HL-60/S4 treated with retinoic acid at 250 ng/mL for 4 days and 3 days (cell line): ENCODE measurements around the gene NEU2.
"Not testable (repeated sequence)": the region's sequence is repeated elsewhere in the genome, so short reads cannot be mapped to it uniquely, and the experiment has no call there.

Experiments used
- in situ Hi-C: fragments of 300-500 bp; cut with MboI; formaldehyde crosslinking; loops from 2 replicates; pipeline ENCODE4 v1.7.0; 2022; ENCODE audit warnings: low sequenced_read_pairs

NEU2 gene

DNA sequence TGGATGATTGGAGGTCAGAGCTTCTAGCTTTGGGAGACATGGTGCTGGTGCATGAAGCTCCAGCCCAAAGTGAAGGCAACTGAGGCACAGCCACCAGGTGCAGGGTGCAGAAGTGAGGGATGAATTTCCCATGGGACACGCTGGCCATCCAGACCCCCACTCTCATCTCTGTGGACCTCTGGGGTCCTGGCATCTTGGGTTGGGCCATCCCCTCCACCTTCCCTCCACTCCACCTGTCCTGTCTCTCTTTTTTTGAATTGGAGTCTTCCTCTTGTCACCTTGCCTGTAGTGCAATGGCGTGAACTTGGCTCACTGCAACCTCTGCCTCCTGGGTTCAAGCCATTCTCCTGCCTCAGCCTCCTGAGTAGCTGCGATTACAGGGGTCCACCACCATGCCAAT, 22.8 kb upstream of the NEU2 start:
- in situ Hi-C loops: no loop called here

DNA sequence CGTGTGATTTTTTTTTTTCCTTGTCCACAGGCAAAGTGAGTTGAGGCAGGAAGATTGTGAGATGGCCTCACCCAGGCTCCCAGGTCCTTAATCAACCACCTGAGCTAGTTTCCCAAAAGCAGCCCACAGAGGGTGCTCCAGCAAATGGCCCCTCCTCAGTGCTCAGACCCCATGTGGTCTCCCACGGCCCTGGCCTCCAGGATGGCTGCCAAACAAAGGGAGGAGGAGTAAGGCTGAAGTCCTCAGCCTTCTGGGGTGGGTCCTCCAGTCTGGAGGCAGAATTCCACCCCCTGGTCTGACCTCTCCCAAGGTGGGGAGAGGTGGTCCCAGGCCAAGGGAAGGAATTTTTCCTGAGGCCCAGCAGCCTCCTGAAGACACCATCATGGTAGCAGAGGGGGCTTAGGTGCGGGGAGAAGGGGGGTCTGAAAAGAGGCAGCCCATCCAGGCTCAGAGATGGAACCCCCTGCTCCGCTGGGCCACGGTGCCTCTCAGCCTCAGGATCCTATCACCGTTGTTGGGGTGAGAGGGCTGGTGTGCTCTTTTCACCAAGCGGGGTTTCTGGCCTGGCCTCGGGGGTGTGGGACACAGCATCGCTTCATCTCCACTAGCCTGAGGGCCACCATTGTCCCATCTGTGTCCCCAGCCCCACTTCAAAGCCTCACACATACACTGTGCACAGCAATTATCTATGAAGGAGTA, 21.8 kb upstream of the NEU2 start:
- in situ Hi-C loops: no loop called here

DNA sequence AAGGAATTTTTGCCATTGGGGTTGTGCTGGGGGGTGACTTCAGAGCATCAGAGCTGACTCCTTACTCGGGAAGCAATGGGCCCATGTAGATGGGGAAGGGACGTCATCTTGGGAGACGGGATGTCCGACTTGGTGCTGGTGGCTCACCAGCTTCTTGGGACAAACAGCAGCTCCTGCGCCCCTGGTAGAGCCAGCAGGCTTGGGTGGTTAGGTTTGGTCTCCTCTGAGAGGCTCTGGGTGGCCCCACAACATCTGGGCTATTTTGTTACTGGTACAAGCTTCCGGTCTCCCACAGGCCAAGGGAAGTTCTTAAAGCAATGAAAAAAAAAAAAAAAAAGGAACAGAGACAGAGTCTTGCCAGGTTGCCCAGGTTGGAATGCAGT, 21.2 kb upstream of the NEU2 start:
- in situ Hi-C loops: no loop called here

DNA sequence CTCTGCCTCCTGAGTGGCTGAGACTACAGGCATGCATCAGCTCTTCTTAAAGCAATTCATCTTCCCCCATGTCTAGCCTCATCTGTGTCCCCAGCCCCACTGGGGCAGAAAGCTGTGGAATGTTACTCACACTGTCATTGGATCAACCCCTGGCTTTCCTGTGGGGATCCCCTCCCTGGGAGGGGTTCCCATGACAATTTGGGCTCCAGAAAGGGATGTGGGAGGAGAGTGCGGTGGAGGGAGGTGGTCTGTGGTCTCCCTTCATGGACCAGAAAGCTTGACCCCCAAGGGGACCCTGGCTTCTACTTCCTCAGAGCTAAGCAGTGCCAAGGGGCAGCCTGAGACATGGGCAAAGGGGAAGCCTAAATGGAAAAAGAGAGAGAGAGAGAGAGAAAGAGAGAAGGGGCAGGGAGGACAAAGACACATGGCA, 20.8 kb upstream of the NEU2 start:
- in situ Hi-C loops: no loop called here

DNA sequence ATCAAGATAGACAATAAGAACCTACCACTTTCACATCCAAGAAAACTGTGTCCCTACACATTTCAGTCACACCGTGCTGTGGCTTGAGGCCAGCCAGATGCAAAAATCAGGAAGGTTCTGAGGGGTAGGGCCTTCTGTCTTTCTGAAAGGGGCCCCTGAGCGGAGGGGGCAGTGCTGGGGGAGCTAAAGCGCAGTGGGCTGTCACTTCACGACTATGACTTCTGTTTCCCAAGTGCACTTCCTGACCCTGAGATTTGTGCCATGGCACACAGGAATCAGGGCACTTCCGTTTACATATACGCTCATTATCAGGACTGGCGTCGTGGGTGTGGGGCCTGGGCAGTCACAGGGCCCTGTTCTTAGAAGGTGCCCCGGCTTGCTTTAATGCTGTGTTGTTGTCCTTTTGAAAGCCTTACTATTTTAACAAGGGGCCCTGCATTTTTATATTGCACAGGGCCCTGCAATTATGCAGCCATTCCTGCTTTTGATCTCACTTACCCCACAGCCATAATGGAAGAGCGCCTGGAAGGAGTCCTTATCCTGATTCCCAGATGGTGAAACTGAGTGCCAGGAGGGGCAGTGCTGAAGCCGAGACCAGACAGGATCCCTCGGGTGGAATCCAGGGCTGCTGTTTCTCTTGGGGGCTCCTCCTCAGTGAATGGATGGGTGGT, 20.0 kb upstream of the NEU2 start:
- in situ Hi-C loops: no loop called here

DNA sequence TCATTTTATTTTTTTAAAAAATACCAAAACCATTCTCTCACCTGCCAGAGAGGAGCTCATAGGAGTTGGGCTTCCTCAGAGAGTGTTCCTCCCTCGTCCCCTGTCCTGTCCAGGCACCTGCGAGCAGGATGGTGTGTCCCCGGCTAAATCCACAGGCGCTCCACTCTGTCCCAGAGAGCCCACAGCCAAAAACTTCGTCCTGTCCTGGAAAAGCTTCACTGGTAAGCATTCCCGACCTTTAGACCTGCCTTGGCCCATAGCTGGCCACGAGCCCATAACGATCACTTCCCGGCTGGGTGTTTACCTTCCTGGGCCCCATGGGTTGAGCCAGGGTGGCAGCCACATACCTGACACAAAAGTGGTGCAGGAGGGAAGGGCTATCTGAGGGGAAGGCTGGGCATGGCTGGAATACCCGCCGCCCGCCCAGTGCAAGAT, 19.4 kb upstream of the NEU2 start, which contains the start of gene NGEF:
NGEF (minus strand) TSS at position 230 of the 435 bp plus-strand sequence. CDS start 38,366 bp downstream, outside the sequence.
- in situ Hi-C loops: no loop called here

DNA sequence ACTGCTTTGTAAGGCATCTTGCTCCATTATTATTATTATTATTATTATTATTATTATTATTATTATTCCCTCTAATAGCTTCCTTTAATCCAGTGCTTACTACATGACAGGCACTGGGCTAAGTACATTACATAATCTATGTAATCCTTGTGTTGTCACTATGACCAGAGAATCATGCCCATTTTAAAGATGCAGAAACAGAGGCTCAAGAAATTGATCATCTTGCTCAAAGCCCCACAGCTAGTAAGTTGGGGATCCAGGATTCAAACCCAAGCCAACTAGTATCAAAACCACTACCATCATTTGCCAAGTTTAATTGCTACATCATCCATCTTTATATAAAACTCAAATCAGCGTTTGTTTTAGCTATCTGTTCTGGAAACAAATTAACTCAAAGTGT, 18.8 kb upstream of the NEU2 start:
- in situ Hi-C loops: no loop called here

DNA sequence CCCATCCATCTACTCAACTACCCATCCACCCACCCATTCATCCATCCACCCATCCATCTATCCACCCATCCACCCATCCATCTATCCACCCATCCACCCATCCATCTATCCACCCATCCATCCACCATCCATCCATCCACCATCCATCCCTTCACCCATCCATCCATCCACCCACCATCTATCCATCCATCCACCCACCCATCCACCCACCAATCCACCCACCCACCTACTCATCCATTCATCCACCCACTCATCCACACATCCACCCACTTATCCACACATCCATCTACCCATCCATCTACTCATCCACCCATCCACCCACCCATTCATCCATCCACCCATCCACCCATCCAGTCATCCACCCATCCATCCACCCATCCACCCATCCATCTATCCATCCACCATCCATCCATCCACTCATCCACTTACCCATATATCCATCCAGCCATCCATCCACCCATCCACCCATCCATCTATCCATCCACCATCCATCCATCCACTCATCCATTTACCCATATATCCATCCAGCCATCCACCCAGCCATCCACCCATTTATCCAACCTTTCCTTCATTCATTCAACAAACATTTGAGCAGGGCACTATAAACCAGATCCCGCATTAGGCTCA, 17.3 kb upstream of the NEU2 start:
- in situ Hi-C loops: no loop called here

DNA sequence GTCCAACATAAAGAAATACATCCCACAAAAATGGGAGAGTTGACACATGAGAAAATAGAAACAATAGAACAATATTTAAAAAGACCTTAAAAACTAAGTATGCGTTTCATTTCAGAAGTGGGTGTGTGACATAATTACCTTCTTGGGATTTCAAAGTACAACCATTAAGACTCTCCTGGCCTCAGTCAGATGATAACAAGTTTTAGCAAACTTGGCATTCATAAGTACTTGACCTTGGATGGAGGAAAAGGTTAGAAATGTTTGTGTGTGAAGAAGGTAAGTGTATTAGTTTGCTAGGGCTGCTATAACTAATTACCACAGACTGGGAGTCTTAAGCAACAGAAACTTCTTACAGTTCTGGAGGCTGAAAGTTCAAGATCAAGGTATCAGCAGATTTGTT, 14.5 kb upstream of the NEU2 start:
- in situ Hi-C loops: no loop called here

DNA sequence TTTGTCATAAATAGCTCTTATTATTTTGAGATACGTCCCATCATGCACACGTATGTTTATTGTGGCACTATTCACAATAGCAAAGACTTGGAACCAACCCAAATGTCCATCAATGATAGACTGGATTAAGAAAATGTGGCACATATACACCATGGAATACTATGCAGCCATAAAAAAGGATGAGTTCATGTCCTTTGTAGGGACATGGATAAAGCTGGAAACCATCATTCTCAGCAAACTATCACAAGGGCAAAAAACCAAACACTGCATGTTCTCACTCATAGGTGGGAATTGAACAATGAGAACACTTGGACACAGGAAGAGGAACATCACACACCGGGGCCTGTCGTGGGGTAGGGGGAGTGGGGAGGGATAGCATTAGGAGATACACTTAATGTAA, 12.9 kb upstream of the NEU2 start:
- in situ Hi-C loops: not testable (repeated sequence)

DNA sequence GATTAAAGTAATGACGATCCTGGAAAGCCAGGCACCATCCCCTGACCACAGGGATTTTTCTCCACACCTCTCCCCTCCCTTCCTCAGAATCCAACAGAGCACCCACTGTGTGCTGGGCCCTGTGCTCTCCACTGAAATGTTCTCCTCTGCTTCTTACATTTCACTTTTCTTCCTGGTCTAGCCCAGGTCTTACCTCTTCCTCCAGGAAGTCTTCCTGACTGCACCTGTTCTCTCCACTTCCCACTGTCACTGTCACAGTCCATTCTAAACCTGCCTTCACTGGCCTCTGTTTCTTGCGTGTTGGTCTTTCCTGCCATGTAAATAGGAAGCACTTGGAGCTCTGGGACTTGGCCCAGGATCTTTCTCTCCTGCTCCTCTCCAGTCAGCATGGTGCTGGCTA, 12.0 kb upstream of the NEU2 start:
- in situ Hi-C loops: no loop called here

DNA sequence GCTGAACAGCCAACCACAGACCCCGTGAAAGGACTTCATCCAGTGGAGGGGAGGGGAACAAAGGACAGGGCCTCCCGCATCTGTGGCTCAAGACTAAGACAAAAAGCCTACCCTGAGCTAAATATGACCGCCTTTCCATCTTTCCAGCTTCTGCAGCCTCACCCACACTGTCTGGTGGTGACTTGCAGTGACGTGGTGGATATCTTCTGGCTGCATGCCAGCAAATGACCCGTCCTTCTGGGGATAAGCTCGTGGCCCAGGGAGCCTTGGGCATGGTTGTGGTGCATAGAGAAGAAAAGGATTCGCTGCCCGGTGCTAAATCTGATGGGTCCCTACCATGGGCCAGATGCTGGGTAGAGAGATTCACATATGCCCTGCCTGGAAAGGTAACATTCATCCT, 10.7 kb upstream of the NEU2 start:
- in situ Hi-C loops: no loop called here

DNA sequence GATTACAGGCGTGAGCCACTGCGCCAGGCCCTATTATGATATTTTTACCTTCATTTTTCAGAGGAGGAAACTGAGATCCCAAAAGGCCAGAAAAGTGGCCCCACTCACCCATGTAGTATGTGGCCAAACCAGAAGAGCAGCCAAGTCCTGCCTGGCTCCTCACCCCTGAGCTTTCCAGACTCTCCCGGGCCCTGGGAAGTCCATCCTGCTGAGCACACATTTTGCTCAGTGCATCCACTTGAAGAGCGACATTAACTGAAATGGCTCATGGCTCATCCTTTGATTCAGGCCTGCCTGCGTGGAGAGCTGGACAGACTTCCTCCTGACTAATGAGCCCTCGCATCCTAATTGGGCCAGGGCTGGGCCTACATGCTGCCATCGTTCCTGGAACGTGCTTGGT, 9.9 kb upstream of the NEU2 start:
- in situ Hi-C loops: no loop called here

DNA sequence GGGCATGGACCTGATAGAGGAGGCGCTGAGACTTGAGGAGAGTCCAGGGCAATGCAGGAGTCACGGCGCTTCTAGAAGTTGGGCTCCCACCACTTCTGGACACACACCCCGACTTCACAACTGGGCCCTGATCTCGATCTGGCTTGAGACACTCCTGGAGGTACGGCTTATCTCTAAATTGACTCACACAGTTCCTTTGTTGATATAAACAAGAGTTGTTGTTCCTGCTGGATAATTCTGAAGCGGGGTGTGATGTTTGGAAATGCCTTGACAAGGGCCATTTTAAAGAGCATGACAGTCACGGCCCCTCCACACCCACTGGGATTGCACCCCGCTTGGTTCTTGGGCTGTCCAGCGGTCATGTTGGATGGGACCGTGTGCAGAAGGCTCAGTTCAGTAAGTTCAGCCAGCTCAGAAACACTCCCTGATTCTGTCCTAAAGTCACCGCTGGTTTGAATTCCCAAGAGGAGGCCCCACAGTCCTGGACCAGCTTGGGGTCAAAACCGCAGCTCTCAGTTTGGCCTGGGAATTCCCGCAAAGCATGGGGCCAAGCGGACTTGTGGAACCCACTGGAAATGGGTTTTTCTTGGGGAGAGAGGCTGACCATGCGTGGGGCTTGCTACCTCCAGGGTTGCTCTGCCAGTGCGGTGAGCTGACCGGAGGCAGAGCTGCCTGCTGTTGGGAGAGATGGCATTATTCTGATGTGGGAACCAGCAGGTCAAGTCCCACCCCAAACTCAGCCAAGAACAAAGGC, 9.3 kb upstream of the NEU2 start:
- in situ Hi-C loops: no loop called here

DNA sequence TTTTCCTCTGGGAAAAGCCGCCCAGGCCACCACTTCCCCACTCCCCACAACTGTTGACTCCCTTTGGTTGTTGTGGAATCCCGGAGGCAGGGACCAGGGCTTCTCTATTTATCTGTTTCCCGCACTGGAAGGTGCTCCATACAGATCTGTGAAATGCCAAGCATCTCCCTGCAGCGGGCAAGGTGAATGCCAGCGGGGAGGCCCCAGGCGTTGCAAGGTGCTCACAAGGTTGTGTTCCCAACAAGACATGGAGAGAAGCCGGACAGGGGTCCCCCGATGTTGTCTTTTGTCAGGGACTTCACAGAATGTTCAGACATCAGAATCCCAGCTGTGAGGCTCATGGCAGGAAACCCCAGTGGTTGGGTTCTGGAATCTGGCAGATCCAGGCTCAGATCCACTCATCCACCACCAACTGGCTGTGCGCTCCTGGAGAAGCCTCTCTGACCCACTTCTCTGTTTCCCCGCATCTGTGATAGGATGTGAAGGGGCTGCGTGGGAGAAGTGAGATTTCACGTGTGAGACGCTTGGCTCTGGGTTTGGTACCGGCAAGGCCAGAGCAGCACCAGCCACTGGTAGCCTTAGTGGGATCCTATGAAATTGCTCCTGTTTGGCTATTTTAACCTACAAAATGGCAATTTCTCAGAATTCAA, 8.6 kb upstream of the NEU2 start:
- in situ Hi-C loops: no loop called here

DNA sequence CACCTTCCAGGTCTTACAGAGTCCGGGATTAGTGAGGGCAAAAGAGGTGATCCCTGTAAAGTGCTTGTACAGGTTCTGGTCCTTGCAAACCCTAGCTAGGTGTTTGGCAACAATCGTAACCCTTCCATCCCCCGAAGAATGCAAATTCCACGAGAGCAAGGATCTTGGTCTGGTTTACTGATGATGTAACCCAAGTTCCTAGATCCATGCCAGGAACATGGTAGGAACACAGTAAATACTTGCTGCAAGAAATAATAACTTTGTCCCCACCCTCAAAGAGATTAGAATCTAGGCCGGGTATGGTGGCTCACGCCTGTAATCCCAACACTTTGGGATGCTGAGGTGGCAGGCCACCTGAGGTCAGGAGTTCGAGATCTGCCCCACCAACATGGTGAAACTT, 6.8 kb upstream of the NEU2 start:
- in situ Hi-C loops: no loop called here

DNA sequence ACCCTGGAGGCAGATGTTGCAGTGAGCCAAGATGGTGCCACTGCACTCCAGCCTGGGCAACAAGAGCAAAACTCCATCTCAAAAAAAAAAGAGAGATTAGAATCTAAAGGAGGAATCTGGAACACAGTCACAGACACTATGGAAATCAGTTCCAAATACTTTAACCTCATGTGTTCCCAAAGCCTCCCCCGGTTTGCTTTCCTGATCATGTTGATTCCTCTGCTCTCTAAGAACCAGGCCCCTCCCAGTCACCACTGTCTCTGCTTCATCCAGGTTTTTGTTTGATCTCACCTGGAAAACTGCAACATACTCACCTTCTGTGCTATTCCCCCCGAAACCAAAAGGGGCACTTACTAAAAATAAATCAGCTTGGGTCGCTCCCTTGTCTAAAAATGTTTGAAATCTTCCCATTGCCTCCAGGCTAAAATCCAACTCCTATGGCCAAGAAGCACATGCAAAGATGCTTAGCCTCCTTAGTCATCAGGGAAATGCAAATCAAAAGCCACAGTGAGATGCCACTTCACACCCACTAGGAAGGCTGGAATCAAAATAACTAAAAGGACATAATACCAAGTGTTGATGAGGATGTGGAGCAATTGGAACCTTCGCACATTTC, 6.2 kb upstream of the NEU2 start:
- in situ Hi-C loops: no loop called here

DNA sequence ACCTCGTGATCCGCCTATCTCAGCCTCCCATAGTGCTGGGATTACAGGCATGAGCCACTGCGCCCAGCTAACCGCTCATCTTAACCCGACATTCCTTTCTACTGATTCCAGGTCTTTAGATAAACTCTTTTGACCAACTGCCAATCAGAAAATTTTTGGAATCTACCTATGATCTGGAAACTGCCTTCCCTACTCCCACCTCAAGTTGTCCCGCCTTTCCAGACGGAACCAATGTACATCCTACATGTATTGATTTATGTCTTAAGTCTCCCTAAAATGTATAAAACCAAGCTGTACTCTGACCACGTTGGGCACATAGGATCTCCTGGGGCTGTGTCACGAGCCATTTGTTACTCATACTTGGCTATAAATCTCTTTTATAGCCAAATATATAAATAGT, 3.2 kb upstream of the NEU2 start:
- in situ Hi-C loops: no loop called here

DNA sequence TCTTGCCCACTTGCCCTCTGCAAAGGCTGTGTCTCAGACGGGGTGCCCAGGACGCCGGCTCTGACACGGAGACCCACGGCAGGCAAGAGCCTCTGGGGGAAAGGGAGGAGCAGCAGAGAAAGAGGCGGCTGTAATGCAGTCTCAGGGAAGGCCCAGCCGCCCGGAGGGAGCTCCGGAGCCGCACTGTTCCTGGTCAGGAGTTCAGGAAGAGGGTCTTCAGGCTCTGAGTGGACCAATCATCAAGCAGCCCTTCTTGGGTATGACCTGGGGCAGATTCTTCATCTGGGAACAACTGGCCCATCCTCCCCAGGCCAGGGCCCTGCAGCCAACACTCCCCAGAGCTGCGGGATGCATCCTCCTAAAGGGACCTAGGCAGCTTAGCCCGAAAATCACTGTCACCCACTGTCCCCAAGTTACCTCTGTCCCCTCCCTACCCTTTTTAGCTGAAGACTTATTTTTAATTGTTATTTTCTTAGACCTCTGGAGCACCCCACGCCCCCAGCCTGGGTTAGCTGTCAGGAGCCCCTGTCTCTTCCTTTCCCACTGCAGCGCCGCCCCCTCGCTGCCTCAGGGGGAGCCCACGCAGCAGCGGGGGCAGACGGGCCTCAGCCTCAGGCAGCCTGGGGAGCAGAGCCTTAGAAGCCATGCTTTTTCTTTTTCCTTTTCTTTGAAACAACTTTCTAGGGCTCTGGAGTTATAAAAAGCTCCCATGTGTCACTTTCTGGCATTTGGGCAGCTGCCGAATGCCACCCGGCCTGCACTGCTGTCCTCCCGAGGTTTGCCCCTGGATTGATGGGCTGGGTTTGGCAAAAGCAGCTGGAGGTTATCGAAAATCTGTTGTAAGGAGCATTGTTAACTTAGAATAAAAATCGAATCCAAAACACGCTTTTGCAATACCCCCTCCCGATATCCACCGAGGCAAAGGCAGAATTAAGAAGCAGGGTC, 644 bp upstream of the NEU2 start:
- in situ Hi-C loops: no loop called here
